Loucy (cell line): ENCODE results near the gene C7orf25.

ENCODE experiments used
- H2AFZ ChIP-seq: fragments of 200-600 bp; sonication (generic); 2 replicates; pipeline ENCODE4 v1.6.0; 2016; ENCODE audit warnings: antibody characterized with exemption, mild to moderate bottlenecking, low read length, moderate library complexity
- H3F3A ChIP-seq: fragments of 200-600 bp; 2 replicates; pipeline ENCODE4 v1.6.0; 2016; ENCODE audit warnings: antibody characterized with exemption, low read depth, mild to moderate bottlenecking
- H3K27me3 ChIP-seq: fragments of 200-600 bp; sonication (generic); 2 replicates; pipeline ENCODE4 v1.6.1; 2014; ENCODE audit warnings: low read length, mild to moderate bottlenecking; ENCODE audit not compliant: insufficient read depth, poor library complexity, severe bottlenecking
- H3K36me3 ChIP-seq: fragments of 200-600 bp; sonication (generic); 2 replicates; pipeline ENCODE4 v1.6.1; 2016; ENCODE audit warnings: low read length; ENCODE audit not compliant: insufficient read depth
- H3K4me1 ChIP-seq: fragments of 200-600 bp; sonication (generic); 2 replicates; pipeline ENCODE4 v1.5.1; 2014; ENCODE audit warnings: low read length, mild to moderate bottlenecking; ENCODE audit not compliant: insufficient read depth, poor library complexity, severe bottlenecking
- H3K4me2 ChIP-seq: fragments of 200-600 bp; sonication (generic); 2 replicates; pipeline ENCODE4 v1.6.0; 2014; ENCODE audit warnings: antibody characterized with exemption, low read length, low read depth, mild to moderate bottlenecking; ENCODE audit not compliant: poor library complexity, severe bottlenecking
- H3K4me3 ChIP-seq: fragments of 200-600 bp; sonication (generic); 2 replicates; pipeline ENCODE4 v1.5.1; 2014; ENCODE audit warnings: low read length, mild to moderate bottlenecking, mixed read lengths; ENCODE audit not compliant: poor library complexity, severe bottlenecking
- H3K79me2 ChIP-seq: fragments of 200-600 bp; sonication (generic); 2 replicates; pipeline ENCODE4 v1.6.1; 2014; ENCODE audit warnings: low read length; ENCODE audit not compliant: insufficient read depth
- H3K9ac ChIP-seq: fragments of 200-600 bp; sonication (generic); 2 replicates; pipeline ENCODE4 v1.6.0; 2014; ENCODE audit warnings: mild to moderate bottlenecking, low read depth, low read length, moderate library complexity; ENCODE audit not compliant: poor library complexity, severe bottlenecking
- H3K9me2 ChIP-seq: fragments of 200-600 bp; sonication (generic); replicated peaks from 2 replicates; pipeline ENCODE4 v1.6.1; 2016; ENCODE audit warnings: low read depth, low read length, mixed read lengths
- H3K9me3 ChIP-seq: fragments of 200-600 bp; sonication (generic); 2 replicates; pipeline ENCODE4 v1.6.1; 2014; ENCODE audit warnings: mild to moderate bottlenecking, antibody characterized with exemption, low read length, low read depth; ENCODE audit not compliant: insufficient read depth
- H4K20me1 ChIP-seq: fragments of 200-600 bp; sonication (generic); 2 replicates; pipeline ENCODE4 v1.6.0; 2014; ENCODE audit warnings: antibody characterized with exemption, low read length, mild to moderate bottlenecking; ENCODE audit not compliant: insufficient read depth, poor library complexity, severe bottlenecking
- CTCF ChIP-seq: fragments of 200-600 bp; sonication (generic); conservative IDR thresholded peaks from 2 replicates; pipeline ENCODE4 v1.5.1; 2014; ENCODE audit warnings: mild to moderate bottlenecking, antibody characterized with exemption, low read length
- EZH2phosphoT487 ChIP-seq: fragments of 200-600 bp; IDR thresholded peaks from 2 replicates; pipeline ENCODE4 v1.6.1; 2018; ENCODE audit warnings: antibody characterized with exemption, mild to moderate bottlenecking, moderate library complexity, borderline replicate concordance

C7orf25 gene

GRCh38 chr7:42959549-42959948 lies 47.7 kb upstream of the C7orf25 start:
- Histone ChIP-seq H3K4me2 (no peak overlapping the region), H4K20me1 (no peaks in the 10 kb centered on the region), H3K4me1 (no peaks in the 10 kb centered on the region), H3K79me2 (no peaks in the 10 kb centered on the region), H3F3A (no peaks in the 10 kb centered on the region), H3K9me3 (peaks cover 7% of the 10 kb centered on the region; the same call in 1 of the 2 replicates), H2AFZ (no peak overlapping the region), H3K36me3 (no peaks in the 10 kb centered on the region), H3K4me3 (no peak overlapping the region), H3K27me3 (no peaks in the 10 kb centered on the region), H3K9ac (no peak overlapping the region), H3K9me2 (no peaks in the 10 kb centered on the region)
- TF ChIP-seq CTCF (no peak), EZH2phosphoT487 (no peak)

DNA sequence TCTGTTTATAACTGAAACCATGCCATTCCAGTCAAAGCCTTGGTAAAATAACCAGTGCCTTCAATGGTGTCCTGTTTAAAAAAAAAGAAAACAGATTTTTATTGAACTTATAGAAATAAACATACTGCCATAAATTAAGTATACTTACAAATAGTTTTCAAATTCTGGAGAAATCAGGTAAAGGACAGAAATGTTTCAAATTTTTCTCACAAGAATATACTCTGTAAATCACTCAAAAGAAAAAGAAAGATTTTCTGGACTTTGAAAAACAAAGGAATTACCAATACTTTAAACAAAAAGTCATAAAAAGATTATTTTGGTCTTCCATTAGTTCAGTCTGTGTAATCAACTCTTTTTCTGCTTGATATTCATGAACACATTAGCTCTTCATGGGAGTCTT lies 44.2 kb upstream of the C7orf25 start:
- TF ChIP-seq EZH2phosphoT487 (no peak), CTCF (no peak)
- Histone ChIP-seq H3K36me3 (no peaks in the 10 kb centered on the region), H3K4me3 (no peak overlapping the region), H3K9me2 (no peaks in the 10 kb centered on the region; the same call in 1 of the 2 replicates), H3F3A (no peaks in the 10 kb centered on the region), H4K20me1 (no peaks in the 10 kb centered on the region), H3K79me2 (no peaks in the 10 kb centered on the region), H3K9me3 (peaks cover 7% of the 10 kb centered on the region; the same call in 1 of the 2 replicates), H3K4me2 (no peak overlapping the region), H3K27me3 (no peaks in the 10 kb centered on the region), H3K4me1 (no peaks in the 10 kb centered on the region), H3K9ac (no peak overlapping the region), H2AFZ (no peak overlapping the region)

- no peak overlapping the region for H3K9ac ChIP-seq
- H3K79me2 ChIP-seq, result no peaks in the 10 kb centered on the region
- no peaks in the 10 kb centered on the region for H3F3A ChIP-seq
- no peak overlapping the region for H3K4me2 ChIP-seq
- no peaks in the 10 kb centered on the region; the same call in 1 of the 2 replicates for H3K9me2 ChIP-seq
- no peaks in the 10 kb centered on the region for H3K27me3 ChIP-seq
- no peak for TF ChIP-seq CTCF
- TF ChIP-seq EZH2phosphoT487, result no peak
- H2AFZ ChIP-seq, result no peak overlapping the region
- peaks cover 7% of the 10 kb centered on the region; the same call in 1 of the 2 replicates for H3K9me3 ChIP-seq
- no peaks in the 10 kb centered on the region for H3K4me1 ChIP-seq
- no peaks in the 10 kb centered on the region for H3K36me3 ChIP-seq
- H3K4me3 ChIP-seq, result no peak overlapping the region
- H4K20me1 ChIP-seq, result no peaks in the 10 kb centered on the region
Measured at GRCh38 chr7:42953994-42954393, 42.1 kb upstream of the C7orf25 start.
